ENCODE measurements around the gene DNAH11. TPM values are rescaled to one million over a fixed set of nuclear protein-coding genes. Genes with fewer than 3 reads are reported as not detected.

The DNAH11 gene
- total and polyA plus RNA-seq, 2 of the 8 experiments (the other 6 are each of a cell fraction or from before 2014, with no cell fraction given) = 1.8 to 4.9 TPM

DNA sequence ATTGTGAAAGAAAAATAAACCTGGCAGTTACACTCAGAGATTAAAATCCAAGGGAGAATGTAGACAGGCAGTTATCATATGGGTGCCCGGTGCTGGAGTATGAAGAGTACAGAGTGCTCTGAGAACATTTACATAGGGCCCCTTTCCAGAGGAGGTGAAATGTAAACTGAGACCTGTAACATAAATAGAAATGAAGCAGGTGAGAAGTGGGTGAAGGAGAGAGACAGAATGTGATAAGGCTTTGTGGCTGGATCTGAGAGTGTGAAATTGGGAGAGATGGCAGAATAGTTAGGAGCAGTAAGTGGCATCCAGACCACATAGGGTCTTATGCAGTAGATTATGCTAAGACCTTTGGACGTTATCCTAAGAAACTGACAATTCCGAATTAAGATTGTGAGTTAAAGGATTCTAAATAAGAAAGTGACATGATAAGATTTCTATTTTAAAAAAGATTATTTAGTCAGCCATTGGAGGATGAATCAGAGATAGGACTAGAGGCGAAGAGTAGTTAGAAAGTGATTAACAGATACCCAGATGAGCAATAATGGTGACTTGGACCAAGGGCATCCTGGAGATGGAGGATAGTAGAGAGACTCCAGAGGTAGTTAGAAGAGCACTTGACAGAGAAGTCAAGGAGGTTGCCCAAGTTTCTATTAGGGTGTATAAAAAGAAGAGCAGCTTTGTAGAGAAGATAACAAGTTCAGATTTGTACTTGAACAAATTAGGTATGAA is 36.7 kb downstream of the DNAH11 start (continued):
- no peak for TF ChIP-seq SRF (IDR thresholded peaks at IDR 0.05; ENCODE audit: low read depth, low read length)
- TF ChIP-seq, protein P1, sequence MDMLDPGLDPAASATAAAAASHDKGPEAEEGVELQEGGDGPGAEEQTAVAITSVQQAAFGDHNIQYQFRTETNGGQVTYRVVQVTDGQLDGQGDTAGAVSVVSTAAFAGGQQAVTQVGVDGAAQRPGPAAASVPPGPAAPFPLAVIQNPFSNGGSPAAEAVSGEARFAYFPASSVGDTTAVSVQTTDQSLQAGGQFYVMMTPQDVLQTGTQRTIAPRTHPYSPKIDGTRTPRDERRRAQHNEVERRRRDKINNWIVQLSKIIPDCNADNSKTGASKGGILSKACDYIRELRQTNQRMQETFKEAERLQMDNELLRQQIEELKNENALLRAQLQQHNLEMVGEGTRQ (IDR thresholded peaks at IDR 0.05; ENCODE audit: low read length) = no peak
- no peak for TF ChIP-seq JUN (IDR thresholded peaks at IDR 0.05; ENCODE audit: low read depth, low read length)
- TF ChIP-seq EP300 (IDR thresholded peaks at IDR 0.05; ENCODE audit: borderline replicate concordance in 1 of 2, low read depth in 2 of 2, low read length in 2 of 2) = no peak
